ENCODE results near the gene NEURL3.

DNA sequence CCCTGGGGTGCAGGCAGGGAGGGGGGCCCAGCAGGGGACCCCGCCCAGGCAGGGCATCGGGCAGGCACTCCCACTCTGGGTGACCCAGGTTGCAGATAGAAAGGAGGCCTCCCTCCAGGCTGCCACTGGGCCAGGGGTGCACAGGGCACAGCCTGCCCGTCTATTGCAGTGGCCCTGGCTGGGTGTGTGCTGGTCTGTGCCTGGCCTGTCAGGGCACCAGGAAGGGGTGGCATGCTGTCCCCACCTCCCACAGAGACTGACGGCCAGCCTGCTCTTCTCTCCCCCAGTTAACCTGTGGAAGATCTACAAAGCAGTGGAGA lies 44.3 kb upstream of the NEURL3 start:
- no peak for TF ChIP-seq CBX3 (IDR thresholded peaks at IDR 0.05; ENCODE audit: borderline replicate concordance in 1 of 2, low read length in 2 of 2)
- TF ChIP-seq, protein P1, sequence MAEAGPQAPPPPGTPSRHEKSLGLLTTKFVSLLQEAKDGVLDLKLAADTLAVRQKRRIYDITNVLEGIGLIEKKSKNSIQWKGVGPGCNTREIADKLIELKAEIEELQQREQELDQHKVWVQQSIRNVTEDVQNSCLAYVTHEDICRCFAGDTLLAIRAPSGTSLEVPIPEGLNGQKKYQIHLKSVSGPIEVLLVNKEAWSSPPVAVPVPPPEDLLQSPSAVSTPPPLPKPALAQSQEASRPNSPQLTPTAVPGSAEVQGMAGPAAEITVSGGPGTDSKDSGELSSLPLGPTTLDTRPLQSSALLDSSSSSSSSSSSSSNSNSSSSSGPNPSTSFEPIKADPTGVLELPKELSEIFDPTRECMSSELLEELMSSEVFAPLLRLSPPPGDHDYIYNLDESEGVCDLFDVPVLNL (CRISPR knock-in tag; IDR thresholded peaks at IDR 0.05; ENCODE audit: low read depth) = no peak

All from K562 (cell line).